Mammary epithelial cell (primary cell): Measurements from ENCODE around the gene ATP2B3.

Experiments
- CTCF ChIP-seq, 2 donors: IDR thresholded peaks in 1 of 2; conservative IDR thresholded peaks in 1 of 2; 2 replicates each; pipeline ENCODE4 v1.5.1; 2011 to 2012; ENCODE audit warnings: inconsistent platforms in 2 of 2, low read length in 2 of 2, mild to moderate bottlenecking in 2 of 2, control low read depth in 1 of 2, low read depth in 1 of 2; ENCODE audit not compliant: insufficient read depth in 1 of 2; ENCODE audit errors: extremely low read depth in 1 of 2
- EZH2 ChIP-seq: IDR thresholded peaks from 2 replicates; pipeline ENCODE4 v1.6.1; 2012; ENCODE audit warnings: low read length, inconsistent platforms, borderline replicate concordance

- no peak for TF ChIP-seq CTCF (conservative IDR thresholded peaks at IDR 0.05 in 1 of 2, IDR thresholded peaks at IDR 0.05 in 1 of 2; ENCODE audit: extremely low read depth in 1 of 2, insufficient read depth in 1 of 2, low read depth in 1 of 2, low read length in 2 of 2)
- no peak for TF ChIP-seq EZH2
Measured at GRCh38 chrX:153544727-153545126, 27.3 kb downstream of the ATP2B3 start.
